ENCODE data around the gene RHOC.
"Not testable (repeated sequence)": the region's sequence is repeated elsewhere in the genome, so short reads cannot be mapped to it uniquely, and the experiment has no call there.

The RHOC gene

GRCh38 chr1:112706505-112707220 lies at the start of gene RHOC:
Gene RHOC (minus strand): TSS chr1:112707127. CDS start chr1:112703799, 3,328 bp downstream.
- peak; percentile 63 for DNase-seq

DNA sequence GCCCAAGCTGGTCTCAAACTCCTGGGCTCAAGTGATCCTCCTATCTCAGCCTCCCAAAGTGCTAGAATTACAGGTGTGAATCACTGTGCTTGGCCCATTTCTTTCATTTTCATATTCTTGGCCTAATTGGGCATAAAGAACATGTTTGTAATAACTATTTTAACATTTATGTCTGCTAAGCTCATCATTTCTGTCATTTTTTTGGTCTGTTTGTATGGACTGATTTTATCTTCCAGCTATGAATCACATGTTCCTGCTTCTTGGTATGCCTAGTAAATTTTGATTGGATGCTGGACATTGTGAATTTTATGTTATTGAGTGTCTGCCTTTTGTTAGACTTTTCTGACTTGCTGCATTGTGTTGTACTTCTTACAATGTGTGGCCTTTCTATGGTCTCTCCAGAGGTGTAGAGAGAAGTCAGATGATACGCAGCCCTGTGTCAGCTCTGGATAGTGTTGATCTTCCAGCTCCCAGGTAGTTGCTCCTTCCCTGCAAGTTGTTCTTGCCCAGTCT lies 47.2 kb upstream of the RHOC start:
- DNase-seq: no peak

DNA sequence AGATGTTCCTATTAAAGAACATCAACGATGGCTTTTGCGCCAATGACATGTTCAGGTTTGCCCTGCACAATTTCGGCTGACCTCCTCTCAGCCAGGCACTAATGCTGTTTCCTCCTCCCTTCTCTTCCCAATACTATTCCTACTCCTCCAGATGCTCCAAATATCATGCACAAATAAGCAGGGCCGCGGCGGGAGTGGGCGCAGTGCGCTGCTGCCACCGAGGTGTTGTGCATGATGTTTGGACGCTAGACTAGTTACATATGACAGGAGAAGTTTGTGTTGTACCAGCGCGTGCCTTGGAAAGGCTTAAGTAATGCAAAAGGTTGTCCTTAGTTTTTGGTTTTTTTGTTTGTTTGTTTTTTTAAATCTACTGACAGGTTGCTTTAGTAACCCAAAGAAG lies 41.5 kb upstream of the RHOC start:
- DNase-seq: no peak

- DNase-seq: peak; percentile 46
These were observed 37.2 kb upstream of the RHOC start for GRCh38 chr1:112744009-112744578.

DNA sequence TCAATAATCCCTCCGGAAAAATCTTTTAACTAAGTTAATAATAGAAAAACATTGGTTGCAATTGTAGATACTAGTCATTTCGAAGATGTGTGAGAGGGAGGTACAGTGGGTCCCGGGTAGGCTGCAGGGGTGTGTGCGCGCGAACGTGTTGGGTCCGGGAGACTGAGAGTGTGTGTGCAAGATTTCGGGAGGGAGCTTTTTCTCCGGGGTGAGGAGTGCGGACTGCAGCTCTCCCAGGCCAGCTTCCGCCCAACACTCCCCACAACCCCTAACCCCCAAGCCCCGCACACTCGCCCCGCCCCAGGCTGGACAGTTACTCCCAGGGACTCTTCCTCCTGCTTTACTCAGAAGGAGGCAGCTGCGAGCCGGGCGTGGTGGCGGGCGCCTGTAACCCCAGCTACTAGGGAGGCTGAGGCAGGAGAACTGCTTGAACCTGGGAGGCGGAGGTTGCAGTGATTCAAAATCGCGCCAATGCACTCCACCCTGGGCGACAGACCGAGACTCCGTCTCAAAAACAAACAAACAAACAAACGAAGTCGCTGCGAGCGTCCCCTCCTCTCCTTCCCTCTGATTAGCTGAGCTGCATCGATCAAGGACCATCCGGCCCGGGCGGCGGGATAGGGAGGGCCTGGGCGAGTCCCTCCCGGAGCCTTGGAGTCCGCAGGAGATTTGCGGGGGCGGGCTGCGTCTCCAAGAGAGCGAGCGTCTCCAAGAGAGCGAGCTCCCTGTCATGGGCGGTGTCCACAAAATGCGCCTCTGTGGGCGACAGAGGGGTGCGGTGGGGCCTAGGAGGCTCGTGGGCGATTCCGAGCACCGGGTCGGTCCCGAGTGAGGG lies 36.5 kb upstream of the RHOC start:
- no peak for DNase-seq

GRCh38 chr1:112737573-112737972 lies 30.6 kb upstream of the RHOC start:
- DNase-seq: no peak

- DNase-seq: peak; percentile 82
These were observed 28.8 kb upstream of the RHOC start for GRCh38 chr1:112735752-112736151.

- DNase-seq: no peak
These were observed 24.5 kb upstream of the RHOC start for GRCh38 chr1:112731451-112731850.

DNA sequence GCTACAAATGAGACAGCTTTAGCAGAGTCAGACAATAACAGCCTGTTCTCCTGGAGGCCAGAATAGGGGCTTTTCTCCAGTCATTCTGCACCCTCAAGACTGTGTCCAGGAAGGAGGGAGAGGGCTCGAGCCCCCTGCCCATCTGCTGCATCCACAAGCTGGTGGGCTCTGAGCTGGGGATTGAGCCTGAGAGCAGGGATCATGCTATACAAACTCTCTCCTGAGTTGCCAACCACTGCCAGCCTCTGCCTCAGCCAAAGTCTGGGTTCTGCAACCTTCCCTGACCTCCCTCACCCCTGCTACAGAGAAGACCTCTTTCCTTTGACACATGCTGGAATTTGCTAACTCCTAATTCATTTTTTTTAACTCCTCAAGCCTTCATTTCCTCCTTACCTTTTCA lies 23.0 kb upstream of the RHOC start:
- DNase-seq: no peak

GRCh38 chr1:112729011-112729410 lies 22.1 kb upstream of the RHOC start:
- DNase-seq: not testable (repeated sequence)

DNA sequence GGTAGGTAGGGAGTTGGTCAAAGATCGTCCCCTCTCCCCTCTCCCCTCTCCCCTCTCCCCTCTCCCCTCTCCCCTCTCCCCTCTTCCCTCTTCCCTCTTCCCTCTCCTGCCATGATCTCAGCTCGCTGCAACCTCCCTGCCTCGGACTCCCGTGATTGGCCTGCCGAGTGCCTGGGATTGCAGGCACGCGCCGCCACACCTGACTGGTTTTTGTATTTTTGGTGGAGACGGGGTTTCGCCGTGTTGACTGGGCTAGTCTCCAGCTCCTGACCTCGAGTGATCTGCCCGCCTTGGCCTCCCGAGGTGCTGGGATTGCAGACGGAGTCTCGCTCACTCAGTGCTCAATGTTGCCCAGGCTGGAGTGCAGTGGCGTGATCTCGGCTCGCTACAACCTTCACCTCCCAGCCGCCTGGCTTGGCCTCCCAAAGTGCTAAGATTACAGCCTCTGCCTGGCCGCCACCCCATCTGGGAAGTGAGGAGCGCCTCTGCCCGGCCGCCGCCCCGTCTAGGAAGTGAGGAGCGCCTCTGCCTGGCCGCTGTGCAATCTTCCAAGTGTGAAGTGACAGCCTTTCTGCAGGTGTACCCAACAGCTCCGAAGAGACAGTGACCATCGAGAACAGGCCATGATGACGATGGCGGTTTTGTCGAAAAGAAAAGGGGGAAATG lies 21.5 kb upstream of the RHOC start:
- DNase-seq: not testable (repeated sequence)

- DNase-seq: no peak
These were observed 20.8 kb upstream of the RHOC start for GRCh38 chr1:112727716-112728115.

DNA sequence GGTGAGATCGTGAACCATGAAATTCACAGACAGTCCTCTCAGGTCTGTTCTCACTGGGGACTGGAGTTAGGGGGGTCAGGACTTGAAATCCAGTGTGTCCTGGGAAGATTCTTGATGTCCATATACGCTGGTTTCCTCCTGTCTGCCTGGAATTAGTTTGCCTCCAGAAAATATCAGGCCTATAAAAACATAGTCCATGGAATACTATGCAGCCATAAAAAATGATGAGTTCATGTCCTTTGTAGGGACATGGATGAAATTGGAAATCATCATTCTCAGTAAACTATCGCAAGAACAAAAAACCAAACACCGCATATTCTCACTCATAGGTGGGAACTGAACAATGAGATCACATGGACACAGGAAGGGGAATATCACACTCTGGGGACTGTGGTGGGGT lies 17.3 kb upstream of the RHOC start:
- DNase-seq: not testable (repeated sequence)

DNA sequence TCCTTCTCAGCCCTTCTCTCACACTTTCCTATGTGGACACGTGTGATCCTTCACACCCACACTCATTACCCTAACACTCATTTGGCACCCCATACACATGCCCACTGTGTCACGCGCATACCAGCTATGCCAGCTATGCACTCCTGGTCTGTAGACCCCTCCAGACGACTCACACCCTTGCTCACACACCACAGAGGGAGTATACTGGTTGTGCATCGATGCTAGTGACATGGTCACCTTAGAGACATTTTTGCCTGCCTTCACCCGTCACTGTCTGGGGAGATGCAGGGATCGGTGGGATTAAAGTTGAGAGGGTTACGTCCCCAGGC lies 16.5 kb upstream of the RHOC start:
- no peak for DNase-seq

GRCh38 chr1:112722601-112723510 lies 15.9 kb upstream of the RHOC start:
- DNase-seq: peak; percentile 45

- no peak for DNase-seq
These were observed 15.1 kb upstream of the RHOC start for GRCh38 chr1:112721966-112722524.

GRCh38 chr1:112721294-112721693 lies 14.4 kb upstream of the RHOC start:
- not testable (repeated sequence) for DNase-seq

GRCh38 chr1:112720800-112721199 lies 13.9 kb upstream of the RHOC start:
- no peak for DNase-seq

GRCh38 chr1:112719706-112720105 lies 12.8 kb upstream of the RHOC start:
- no peak for DNase-seq

DNA sequence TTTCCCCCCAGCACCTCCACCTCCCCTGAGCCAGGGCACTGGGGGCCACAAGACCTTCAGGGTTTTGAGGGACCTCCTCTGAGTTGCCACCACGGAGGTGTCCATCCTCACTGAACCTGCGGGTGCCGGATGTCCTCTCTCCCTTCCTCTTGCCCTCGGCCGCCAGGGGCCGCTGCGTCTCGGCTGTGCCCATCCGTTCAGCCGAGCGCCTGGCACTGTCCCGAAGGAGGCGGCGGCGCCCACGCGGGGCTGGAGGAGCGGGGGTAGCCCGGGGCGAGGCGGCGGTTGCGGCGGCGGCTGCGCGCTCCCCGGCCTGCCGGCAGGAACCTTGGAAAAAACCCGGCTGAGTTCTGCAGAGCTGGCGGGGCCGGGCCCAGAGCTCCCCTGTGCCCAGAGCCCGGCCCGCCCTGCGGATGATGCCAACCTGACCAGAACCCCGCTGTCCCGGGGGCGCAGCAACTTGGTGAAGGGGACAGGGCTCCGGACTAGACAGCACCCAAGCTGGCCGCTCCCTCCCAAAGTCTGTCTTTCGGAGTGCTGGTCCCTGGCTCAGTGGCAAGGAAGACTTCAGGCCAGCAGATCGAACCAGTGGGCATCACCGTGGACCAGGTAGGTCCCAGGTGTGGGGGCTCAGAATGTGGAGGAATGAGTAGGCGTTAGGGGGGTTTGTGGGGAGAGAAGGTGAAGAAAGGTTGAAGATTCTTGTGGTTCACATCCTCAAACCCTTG lies 11.9 kb upstream of the RHOC start:
- DNase-seq: peak; percentile 59

- DNase-seq: no peak
These were observed 10.4 kb upstream of the RHOC start for GRCh38 chr1:112717263-112717873.
